Hypothalamus (tissue), 51 donors: ENCODE results near the gene APOF.
"Not testable (repeated sequence)": the region's sequence is repeated elsewhere in the genome, so short reads cannot be mapped to it uniquely, and the experiment has no call there.

ENCODE experiments used
- DNase-seq, 51 donors: peaks; one replicate each; lab custom pipeline; 2025; lab: John Stamatoyannopoulos, UW

The APOF gene, protein sequence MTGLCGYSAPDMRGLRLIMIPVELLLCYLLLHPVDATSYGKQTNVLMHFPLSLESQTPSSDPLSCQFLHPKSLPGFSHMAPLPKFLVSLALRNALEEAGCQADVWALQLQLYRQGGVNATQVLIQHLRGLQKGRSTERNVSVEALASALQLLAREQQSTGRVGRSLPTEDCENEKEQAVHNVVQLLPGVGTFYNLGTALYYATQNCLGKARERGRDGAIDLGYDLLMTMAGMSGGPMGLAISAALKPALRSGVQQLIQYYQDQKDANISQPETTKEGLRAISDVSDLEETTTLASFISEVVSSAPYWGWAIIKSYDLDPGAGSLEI

DNA sequence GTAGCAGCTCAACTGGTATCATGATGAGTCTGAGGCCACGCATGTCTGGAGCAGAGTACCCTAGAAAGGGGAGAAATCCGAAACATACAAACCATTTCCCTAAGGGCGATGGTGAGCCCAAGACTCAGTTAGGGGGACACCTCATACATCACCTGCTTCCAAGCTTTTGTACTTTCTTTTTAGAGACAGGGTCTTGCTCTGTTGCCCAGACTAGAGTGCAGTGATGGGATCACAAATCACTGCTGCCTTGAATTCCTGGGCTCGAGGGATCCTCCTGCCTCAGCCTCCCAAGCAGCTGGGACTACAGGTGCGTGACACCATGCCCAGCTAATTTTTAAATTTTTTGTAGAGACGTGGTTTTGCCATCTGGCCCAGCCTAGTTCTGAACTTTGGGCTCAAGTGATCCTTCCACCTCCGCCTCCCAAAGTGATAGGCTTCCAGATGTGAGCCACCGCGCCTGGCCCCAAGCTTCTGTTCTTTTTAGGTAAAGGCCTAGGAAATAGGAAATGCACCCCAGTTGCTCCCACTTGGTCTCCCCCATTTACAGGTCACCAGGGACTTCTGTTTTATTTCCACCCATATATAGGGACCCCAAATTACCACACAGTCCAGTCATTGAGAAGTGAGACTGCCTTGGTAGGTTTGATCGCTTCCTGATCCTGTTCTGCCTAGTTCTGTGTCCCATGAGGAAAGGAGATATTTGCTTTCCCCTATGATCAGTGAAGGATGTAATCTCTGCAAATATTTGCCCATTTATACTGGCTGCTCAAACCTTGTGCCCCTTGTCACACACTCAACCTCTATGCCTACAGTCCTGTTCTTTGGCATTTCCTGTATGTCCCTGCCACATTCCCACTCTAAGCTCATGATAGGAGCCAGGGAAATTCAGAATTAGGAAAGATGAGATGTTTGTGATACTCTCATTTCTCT lies at the start of gene APOF:
APOF (minus strand) TSS at position 728 of the 930 bp plus-strand sequence; CDS start at position 616, 112 bp downstream.
- DNase-seq = no peak

GRCh38 chr12:56411781-56412639 lies 49.4 kb upstream of the APOF start:
- DNase-seq = no peak

GRCh38 chr12:56410768-56411167 lies 48.1 kb upstream of the APOF start:
- DNase-seq = no peak

GRCh38 chr12:56408799-56409417 lies 46.3 kb upstream of the APOF start:
- no peak for DNase-seq

DNA sequence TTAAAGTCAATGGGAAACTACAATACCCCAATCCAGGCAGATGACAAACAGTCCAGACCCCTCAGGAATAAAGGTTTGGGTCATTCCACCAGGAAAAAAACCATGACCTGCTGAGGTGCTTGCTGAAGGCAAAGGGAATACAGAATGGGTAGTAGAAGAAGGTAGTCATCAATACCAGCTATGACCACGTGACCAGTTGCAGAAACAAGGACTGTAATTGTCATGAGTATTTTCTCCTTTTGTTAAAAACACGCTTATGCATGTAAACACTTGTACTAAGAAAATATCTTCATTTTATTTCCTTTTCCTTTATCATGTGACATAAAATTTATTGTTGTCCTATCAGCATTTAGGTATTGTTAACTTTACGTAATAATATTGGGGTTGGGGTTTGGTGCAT lies 41.6 kb upstream of the APOF start:
- not testable (repeated sequence) for DNase-seq

- DNase-seq = not testable (repeated sequence)
Measured at GRCh38 chr12:56401612-56402011, 39.0 kb upstream of the APOF start.

GRCh38 chr12:56401125-56401524 lies 38.5 kb upstream of the APOF start:
- not testable (repeated sequence) for DNase-seq

- DNase-seq = not testable (repeated sequence)
Measured at GRCh38 chr12:56399466-56399865, 36.8 kb upstream of the APOF start.

- no peak for DNase-seq
Measured at GRCh38 chr12:56398324-56398723, 35.7 kb upstream of the APOF start.

DNA sequence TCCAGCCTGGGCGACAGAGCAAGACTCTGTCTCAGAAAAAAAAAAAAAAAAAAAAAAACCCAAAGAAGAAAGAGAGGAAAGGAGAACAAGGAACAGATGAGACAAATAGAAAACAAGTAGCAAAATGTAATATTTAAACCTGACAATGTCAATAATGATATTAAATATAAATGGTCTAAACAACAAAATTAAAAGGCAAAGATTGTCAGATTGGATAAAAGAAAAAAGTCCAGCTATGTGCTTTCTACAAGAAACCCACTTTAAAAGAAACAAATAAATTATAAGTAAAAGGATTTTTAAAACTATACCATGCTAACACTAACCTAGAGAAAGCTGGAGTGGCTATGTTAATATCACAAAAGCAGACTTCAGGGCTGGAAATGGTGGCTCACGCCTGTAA lies 29.7 kb upstream of the APOF start:
- no peak for DNase-seq

DNA sequence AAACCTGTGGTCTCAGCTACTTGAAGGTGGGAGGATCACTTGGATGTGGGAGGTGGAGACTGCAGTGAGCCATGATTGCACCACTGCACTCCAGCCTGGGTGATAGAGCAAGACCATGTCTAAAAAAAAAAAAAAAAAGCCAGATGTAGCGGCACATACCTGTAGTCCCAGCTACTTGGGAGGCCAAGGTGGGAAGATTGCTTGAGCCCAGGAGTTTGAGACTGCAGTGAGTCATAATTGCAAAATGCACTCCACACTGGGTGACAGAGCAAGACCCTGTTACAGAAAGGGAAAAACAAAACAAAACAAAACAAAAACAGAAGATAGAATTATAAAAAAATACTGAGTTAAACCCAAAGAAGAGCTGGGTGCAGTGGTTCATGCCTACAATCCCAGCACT lies 29.1 kb upstream of the APOF start:
- DNase-seq = no peak

GRCh38 chr12:56389412-56389811 lies 26.8 kb upstream of the APOF start:
- DNase-seq = no peak

GRCh38 chr12:56387152-56387736 lies 24.6 kb upstream of the APOF start:
- no peak for DNase-seq

GRCh38 chr12:56385873-56386272 lies 23.2 kb upstream of the APOF start:
- no peak for DNase-seq

GRCh38 chr12:56382611-56383010 lies 20.0 kb upstream of the APOF start:
- DNase-seq = no peak

GRCh38 chr12:56377989-56378316 lies 15.3 kb upstream of the APOF start:
- DNase-seq = no peak

GRCh38 chr12:56377310-56377988 lies 14.8 kb upstream of the APOF start:
- no peak for DNase-seq

GRCh38 chr12:56375598-56376434 lies 13.2 kb upstream of the APOF start:
- no peak for DNase-seq
